ENCODE results near the gene TSHZ1.
A peak's percentile ranks its signal among the peaks of the same experiment; 100 is the strongest.

Gene TSHZ1

GRCh38 chr18:75271952-75272351 lies 61.4 kb downstream of the TSHZ1 start:
- no peak for TF ChIP-seq CTCF (conservative IDR thresholded peaks at IDR 0.05; ENCODE audit: control insufficient read depth, insufficient read depth, low read depth, low read length)
- H3K4me3 ChIP-seq (ENCODE audit: control insufficient read depth, low read depth, low read length), result no peak overlapping the region
- no peak for DNase-seq (ENCODE audit: low read depth)

GRCh38 chr18:75273817-75274216 lies 63.2 kb downstream of the TSHZ1 start:
- TF ChIP-seq CTCF (conservative IDR thresholded peaks at IDR 0.05; ENCODE audit: control insufficient read depth, insufficient read depth, low read depth, low read length), result no peak
- no peak for DNase-seq (ENCODE audit: low read depth)
- no peak overlapping the region for H3K4me3 ChIP-seq (ENCODE audit: control insufficient read depth, low read depth, low read length)

GRCh38 chr18:75275226-75275625 lies 64.6 kb downstream of the TSHZ1 start:
- no peak for DNase-seq (ENCODE audit: low read depth)
- no peak for TF ChIP-seq CTCF (conservative IDR thresholded peaks at IDR 0.05; ENCODE audit: control insufficient read depth, insufficient read depth, low read depth, low read length)

GRCh38 chr18:75276818-75277609 lies 66.4 kb downstream of the TSHZ1 start:
- no peak overlapping the region for H3K4me3 ChIP-seq (ENCODE audit: control insufficient read depth, low read depth, low read length)
- peak; percentile 77 for DNase-seq (ENCODE audit: low read depth)
- no peak for TF ChIP-seq CTCF (conservative IDR thresholded peaks at IDR 0.05; ENCODE audit: control insufficient read depth, insufficient read depth, low read depth, low read length)

More at GRCh38 chr18:75275226-75275625, 64.6 kb downstream of the TSHZ1 start:
- H3K4me3 ChIP-seq (ENCODE audit: control insufficient read depth, low read depth, low read length), result no peak overlapping the region

- H3K4me3 ChIP-seq (ENCODE audit: control insufficient read depth, low read depth, low read length), result no peak overlapping the region
- no peak for DNase-seq (ENCODE audit: low read depth)
- no peak for TF ChIP-seq CTCF (conservative IDR thresholded peaks at IDR 0.05; ENCODE audit: control insufficient read depth, insufficient read depth, low read depth, low read length)
Observed at GRCh38 chr18:75277610-75277928, 67.0 kb downstream of the TSHZ1 start.

- no peak for DNase-seq (ENCODE audit: low read depth)
- TF ChIP-seq CTCF (conservative IDR thresholded peaks at IDR 0.05; ENCODE audit: control insufficient read depth, insufficient read depth, low read depth, low read length), result no peak
Observed at GRCh38 chr18:75279381-75279780, 68.8 kb downstream of the TSHZ1 start.

More at GRCh38 chr18:75279381-75279780, 68.8 kb downstream of the TSHZ1 start:
- H3K4me3 ChIP-seq (ENCODE audit: control insufficient read depth, low read depth, low read length), result no peak overlapping the region

Measured in fibroblast of mammary gland (primary cell).